GM19023 (cell line): Measurements from ENCODE around the gene ZNF616.
"Not testable (repeated sequence)": the region's sequence is repeated elsewhere in the genome, so short reads cannot be mapped to it uniquely, and the experiment has no call there.

ENCODE experiments used
- ATAC-seq: cut with Tn5 transposase; IDR thresholded peaks from one replicate; pipeline ENCODE4 v1.9.1; 2021; ENCODE audit warnings: mild to moderate bottlenecking, moderate library complexity; ENCODE audit not compliant: unreplicated experiment

ZNF616 gene

DNA sequence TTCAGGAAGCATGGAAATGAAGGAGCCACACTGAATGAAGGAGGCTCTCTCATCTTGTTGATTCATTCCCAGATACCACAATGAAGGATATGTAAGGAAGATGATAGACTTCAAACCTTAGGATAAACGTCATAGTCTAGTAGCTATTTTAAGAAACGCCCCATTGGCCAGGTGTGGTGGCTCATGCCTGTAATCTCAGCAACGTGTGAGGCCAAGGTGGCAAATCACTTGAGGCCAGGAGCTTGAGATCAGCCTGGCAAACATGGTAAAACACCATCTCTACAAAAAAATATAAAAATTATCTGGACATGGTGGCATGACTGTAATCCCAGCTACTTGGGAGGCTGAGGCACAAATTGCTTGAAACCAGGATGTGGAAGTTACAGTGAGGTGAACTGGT, 27.1 kb downstream of the ZNF616 start:
- no peak for ATAC-seq

GRCh38 chr19:52110780-52111179, 29.0 kb downstream of the ZNF616 start:
- ATAC-seq = no peak

DNA sequence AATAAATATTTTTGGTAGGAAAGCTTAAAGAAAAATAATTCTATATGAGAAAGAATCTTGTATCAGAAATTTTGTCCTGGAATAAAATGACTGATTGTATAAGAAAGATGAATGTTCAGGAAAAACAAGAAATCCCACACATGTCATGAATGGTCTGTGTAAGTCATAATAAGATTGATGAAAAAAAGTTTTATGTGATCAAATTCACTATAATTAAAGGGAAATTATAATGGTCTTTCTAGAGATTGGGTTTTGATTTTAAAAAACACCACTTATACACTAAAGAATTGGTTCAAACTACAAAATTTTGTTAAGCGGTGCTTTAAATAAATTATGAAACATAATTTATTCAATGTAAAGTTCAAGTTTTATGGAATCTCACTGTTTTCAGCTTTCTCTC, 37.0 kb downstream of the ZNF616 start:
- no peak for ATAC-seq

- ATAC-seq = no peak
Observed at GRCh38 chr19:52101866-52102562, 37.7 kb downstream of the ZNF616 start.

- ATAC-seq = no peak
Observed at GRCh38 chr19:52099497-52100138, 40.1 kb downstream of the ZNF616 start.

GRCh38 chr19:52096416-52096815, 43.3 kb downstream of the ZNF616 start:
- ATAC-seq = not testable (repeated sequence)

GRCh38 chr19:52095172-52096014, 44.3 kb downstream of the ZNF616 start, which contains the start of gene ZNF841:
ZNF841 (minus strand) TSS chr19:52095765; CDS start chr19:52084801, 10,964 bp downstream.
- ATAC-seq = peak; percentile 93

DNA sequence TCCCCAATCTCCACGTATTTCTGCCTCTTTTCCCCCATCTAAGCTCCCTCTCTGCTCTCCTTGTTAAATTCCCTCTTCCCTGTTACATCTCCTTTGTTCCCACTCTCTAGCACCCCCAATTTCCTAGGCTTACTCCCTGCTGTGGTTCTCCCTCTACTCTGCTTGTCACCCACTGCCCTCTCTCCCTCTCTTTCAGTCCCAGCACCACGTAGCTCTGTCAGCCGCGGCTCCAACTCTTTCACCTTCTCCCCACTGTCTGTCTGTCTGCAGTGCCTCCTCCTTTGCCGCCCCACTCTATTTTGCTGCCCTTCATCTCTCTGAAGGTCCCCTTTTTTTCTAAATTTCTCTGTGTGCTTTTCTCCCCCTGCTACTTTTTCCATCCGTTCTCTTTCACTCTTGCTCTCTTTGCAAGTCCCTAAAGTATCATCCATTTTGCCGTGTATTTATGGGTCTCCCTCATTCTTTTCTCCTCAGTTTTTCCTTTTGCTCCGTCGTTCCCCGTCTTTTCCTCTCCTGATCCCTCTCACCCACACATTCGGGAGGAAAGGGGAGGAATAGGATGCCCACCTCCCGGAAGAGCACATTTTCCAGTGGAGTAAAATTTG, 45.1 kb downstream of the ZNF616 start:
- ATAC-seq = no peak

GRCh38 chr19:52086481-52086880, 53.3 kb downstream of the ZNF616 start:
- no peak for ATAC-seq

DNA sequence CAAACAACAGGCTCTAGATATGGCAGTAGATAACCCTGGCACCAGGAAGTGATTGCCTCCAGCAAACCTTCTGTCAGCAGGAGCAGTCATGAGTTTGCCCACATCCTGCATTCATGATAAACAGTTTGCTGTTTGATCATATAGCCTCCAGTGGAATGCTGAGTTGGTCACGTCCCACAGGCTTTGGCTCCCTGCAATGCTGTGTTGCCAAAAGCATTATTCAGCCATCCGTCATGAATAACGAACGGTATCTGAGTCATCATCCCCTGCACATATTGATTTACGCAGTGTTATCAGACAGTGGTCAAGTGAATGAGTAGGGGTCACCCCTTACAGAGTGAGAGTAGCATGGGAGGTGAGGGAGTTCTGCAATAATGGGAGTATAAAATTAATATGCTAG, 69.2 kb downstream of the ZNF616 start:
- no peak for ATAC-seq

DNA sequence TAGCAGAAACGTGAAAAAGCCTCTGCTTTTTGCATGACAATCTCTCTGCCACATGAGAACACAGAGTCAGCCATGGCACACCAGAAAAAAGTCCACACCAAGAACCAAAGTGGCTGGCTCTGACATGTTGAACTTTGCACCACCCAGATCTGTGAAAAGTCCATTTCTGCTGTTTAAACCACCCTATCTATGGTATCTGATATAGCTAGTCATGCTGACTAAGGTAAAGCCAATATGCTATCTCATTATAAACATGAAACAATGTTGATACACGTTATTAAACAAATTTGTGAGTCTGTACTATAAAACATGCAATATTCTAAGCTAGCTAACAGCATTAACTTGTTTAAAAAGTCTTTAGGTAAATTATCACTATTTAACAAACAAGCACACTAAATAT, 70.1 kb downstream of the ZNF616 start:
- ATAC-seq = no peak

DNA sequence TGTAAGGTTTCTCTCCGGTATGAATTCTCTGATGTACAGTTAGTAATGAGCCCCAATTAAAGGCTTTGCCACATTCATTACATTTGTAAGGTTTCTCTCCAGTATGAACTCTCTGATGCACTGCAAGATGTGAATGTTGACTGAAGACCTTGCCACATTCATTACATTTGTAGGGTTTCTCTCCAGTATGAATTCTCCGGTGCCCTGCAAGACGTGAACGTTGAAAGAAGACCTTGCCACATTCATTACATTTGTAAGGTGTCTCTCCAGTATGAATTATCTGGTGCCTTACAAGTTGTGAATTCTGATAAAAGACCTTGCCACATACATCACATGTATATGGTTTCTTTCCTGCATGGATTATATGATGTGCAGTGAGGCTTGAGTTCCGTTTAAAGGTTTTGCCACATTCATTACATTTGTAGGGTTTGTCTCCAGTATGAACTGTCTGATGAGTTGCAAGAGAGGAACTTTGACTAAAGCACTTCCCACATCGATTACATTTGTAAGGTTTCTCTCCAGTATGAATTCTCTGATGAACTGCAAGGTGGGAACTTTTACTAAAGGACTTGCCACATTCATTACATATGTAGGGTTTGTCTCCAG, 73.4 kb downstream of the ZNF616 start:
- no peak for ATAC-seq

GRCh38 chr19:52065399-52065798, 74.3 kb downstream of the ZNF616 start:
- ATAC-seq = no peak
